Cardiac fibroblast (primary cell): Measurements from ENCODE around the gene CCDC178.
A peak's percentile ranks its signal among the peaks of the same experiment; 100 is the strongest.

Source experiments
- DNase-seq, 2 donors: peaks; one replicate each; pipeline versions ENCODE4 v3.0.0 to v3.0.0-alpha.2; 2010; ENCODE audit warnings: low read depth in 2 of 2
- H3K4me3 ChIP-seq, 2 donors: replicated peaks in 1 of 2; 1 replicate in 1 of 2; 2 replicates in 1 of 2; pipeline ENCODE4 v1.5.1; 2011; ENCODE audit warnings: low read depth in 2 of 2, low read length in 2 of 2, mild to moderate bottlenecking in 2 of 2, moderate library complexity in 1 of 2
- CTCF ChIP-seq: IDR thresholded peaks from one replicate; pipeline ENCODE4 v1.5.1; 2011; ENCODE audit warnings: low read depth, mild to moderate bottlenecking, low read length, inconsistent platforms

CCDC178 gene

DNA sequence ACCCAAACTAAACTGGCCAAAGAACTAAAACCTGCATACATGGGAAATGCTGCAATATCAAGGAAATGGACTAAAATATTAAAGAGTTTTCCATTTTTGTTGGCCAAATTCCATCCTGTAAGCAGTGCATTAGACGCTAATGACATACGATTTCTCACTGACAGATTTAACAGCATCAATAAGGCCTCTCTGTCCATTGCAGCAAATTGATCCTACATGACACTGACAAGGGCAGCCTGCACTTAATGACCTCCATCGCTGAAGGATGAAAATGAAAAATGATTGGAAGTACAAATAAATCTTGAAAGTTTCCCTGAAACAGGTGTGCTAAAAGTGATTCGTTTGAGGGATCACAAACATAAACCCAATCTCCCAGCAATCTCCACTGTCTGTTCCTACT, 350.1 kb downstream of the CCDC178 start:
- TF ChIP-seq CTCF = no peak
- no peak for DNase-seq
- H3K4me3 ChIP-seq = no peak overlapping the region

GRCh38 chr18:33076601-33077000, 363.9 kb downstream of the CCDC178 start:
- TF ChIP-seq CTCF = no peak
- no peak for DNase-seq

GRCh38 chr18:33074125-33074524, 366.4 kb downstream of the CCDC178 start:
- no peak for DNase-seq
- H3K4me3 ChIP-seq = no peak overlapping the region
- TF ChIP-seq CTCF = no peak

More at GRCh38 chr18:33076601-33077000, 363.9 kb downstream of the CCDC178 start:
- no peak overlapping the region for H3K4me3 ChIP-seq

- H3K4me3 ChIP-seq = no peak overlapping the region
- TF ChIP-seq CTCF = no peak
- no peak for DNase-seq
Observed at GRCh38 chr18:33062834-33063364, 377.6 kb downstream of the CCDC178 start.

DNA sequence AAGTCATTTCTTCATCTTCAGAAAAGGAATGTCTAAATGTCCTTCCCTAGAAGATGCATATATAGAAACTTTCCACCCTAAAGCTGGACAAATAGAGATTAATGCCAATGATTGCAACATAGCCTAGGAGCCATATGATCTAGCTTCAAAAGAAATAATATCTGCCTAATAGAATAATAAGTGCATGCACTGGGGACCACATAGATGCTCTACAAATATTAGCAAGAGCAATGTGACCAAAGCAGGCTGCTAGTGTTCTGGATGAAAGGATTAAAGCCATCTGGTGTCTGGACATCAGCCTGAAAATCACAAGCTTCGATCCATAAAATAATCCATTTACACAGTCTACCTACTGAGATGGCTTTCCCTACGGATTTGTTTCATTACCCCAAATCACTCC, 387.6 kb downstream of the CCDC178 start:
- no peak for DNase-seq
- no peak for TF ChIP-seq CTCF
- no peak overlapping the region for H3K4me3 ChIP-seq

DNA sequence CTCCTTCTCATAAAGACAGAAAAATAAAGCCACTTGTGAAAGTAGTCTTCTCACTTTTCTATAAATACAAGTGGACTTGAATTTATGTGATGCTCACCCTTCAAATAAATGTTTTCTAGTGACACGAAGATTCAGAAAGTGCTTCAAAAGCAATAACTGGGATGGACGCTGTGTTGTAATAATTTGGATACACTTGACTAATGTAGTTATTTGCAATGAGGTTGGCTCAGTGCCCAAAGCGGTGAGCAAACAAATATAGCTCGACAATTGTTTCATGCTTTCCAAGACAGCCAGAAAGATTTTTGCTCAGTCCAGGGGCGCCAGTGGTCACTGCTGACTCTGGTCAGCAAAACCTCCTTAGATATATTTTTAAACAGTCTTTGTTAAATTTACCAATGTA, 389.1 kb downstream of the CCDC178 start:
- H3K4me3 ChIP-seq = no peak overlapping the region
- TF ChIP-seq CTCF = no peak
- peak; percentile 2 to 16 for DNase-seq

DNA sequence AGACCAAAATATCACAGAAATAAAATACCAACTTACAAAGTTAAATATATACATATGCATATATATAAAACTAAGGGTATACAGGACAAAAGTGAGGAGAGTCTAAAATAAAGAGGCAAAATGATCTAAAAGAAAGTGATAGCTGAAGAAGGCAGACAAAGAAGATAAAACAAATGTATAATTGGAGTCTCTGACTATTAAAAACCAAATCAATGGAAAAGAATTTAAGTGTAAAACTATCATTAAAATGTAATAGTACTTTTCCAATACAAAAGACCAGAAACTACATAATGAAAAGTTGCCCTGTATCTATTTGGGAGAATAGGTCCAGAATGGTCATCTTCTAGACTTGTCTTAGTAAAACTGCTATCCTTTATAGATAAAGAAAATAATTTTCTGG, 400.3 kb downstream of the CCDC178 start:
- no peak overlapping the region for H3K4me3 ChIP-seq
- DNase-seq = no peak
- TF ChIP-seq CTCF = no peak
